Loucy (cell line): ENCODE results near the gene MRPL20.

Source experiments
- H2AFZ ChIP-seq: fragments of 200-600 bp; sonication (generic); 2 replicates; pipeline ENCODE4 v1.6.0; 2016; ENCODE audit warnings: antibody characterized with exemption, mild to moderate bottlenecking, low read length, moderate library complexity
- H3F3A ChIP-seq: fragments of 200-600 bp; 2 replicates; pipeline ENCODE4 v1.6.0; 2016; ENCODE audit warnings: antibody characterized with exemption, low read depth, mild to moderate bottlenecking
- H3K27me3 ChIP-seq: fragments of 200-600 bp; sonication (generic); 2 replicates; pipeline ENCODE4 v1.6.1; 2014; ENCODE audit warnings: low read length, mild to moderate bottlenecking; ENCODE audit not compliant: insufficient read depth, poor library complexity, severe bottlenecking
- H3K36me3 ChIP-seq: fragments of 200-600 bp; sonication (generic); 2 replicates; pipeline ENCODE4 v1.6.1; 2016; ENCODE audit warnings: low read length; ENCODE audit not compliant: insufficient read depth
- H3K4me1 ChIP-seq: fragments of 200-600 bp; sonication (generic); 2 replicates; pipeline ENCODE4 v1.5.1; 2014; ENCODE audit warnings: low read length, mild to moderate bottlenecking; ENCODE audit not compliant: insufficient read depth, poor library complexity, severe bottlenecking
- H3K4me2 ChIP-seq: fragments of 200-600 bp; sonication (generic); 2 replicates; pipeline ENCODE4 v1.6.0; 2014; ENCODE audit warnings: antibody characterized with exemption, low read length, low read depth, mild to moderate bottlenecking; ENCODE audit not compliant: poor library complexity, severe bottlenecking
- H3K4me3 ChIP-seq: fragments of 200-600 bp; sonication (generic); 2 replicates; pipeline ENCODE4 v1.5.1; 2014; ENCODE audit warnings: low read length, mild to moderate bottlenecking, mixed read lengths; ENCODE audit not compliant: poor library complexity, severe bottlenecking
- H3K79me2 ChIP-seq: fragments of 200-600 bp; sonication (generic); 2 replicates; pipeline ENCODE4 v1.6.1; 2014; ENCODE audit warnings: low read length; ENCODE audit not compliant: insufficient read depth
- H3K9ac ChIP-seq: fragments of 200-600 bp; sonication (generic); 2 replicates; pipeline ENCODE4 v1.6.0; 2014; ENCODE audit warnings: mild to moderate bottlenecking, low read depth, low read length, moderate library complexity; ENCODE audit not compliant: poor library complexity, severe bottlenecking
- H3K9me2 ChIP-seq: fragments of 200-600 bp; sonication (generic); replicated peaks from 2 replicates; pipeline ENCODE4 v1.6.1; 2016; ENCODE audit warnings: low read depth, low read length, mixed read lengths
- H3K9me3 ChIP-seq: fragments of 200-600 bp; sonication (generic); 2 replicates; pipeline ENCODE4 v1.6.1; 2014; ENCODE audit warnings: mild to moderate bottlenecking, antibody characterized with exemption, low read length, low read depth; ENCODE audit not compliant: insufficient read depth
- H4K20me1 ChIP-seq: fragments of 200-600 bp; sonication (generic); 2 replicates; pipeline ENCODE4 v1.6.0; 2014; ENCODE audit warnings: antibody characterized with exemption, low read length, mild to moderate bottlenecking; ENCODE audit not compliant: insufficient read depth, poor library complexity, severe bottlenecking
- CTCF ChIP-seq: fragments of 200-600 bp; sonication (generic); conservative IDR thresholded peaks from 2 replicates; pipeline ENCODE4 v1.5.1; 2014; ENCODE audit warnings: mild to moderate bottlenecking, antibody characterized with exemption, low read length
- EZH2phosphoT487 ChIP-seq: fragments of 200-600 bp; IDR thresholded peaks from 2 replicates; pipeline ENCODE4 v1.6.1; 2018; ENCODE audit warnings: antibody characterized with exemption, mild to moderate bottlenecking, moderate library complexity, borderline replicate concordance

Gene MRPL20

GRCh38 chr1:1393428-1393827, 13.7 kb downstream of the MRPL20 start:
- H3F3A ChIP-seq = peaks cover 4% of the 10 kb centered on the region; the same call in 1 of the 2 replicates
- H2AFZ ChIP-seq = no peak overlapping the region
- H4K20me1 ChIP-seq = peaks cover 21% of the 10 kb centered on the region
- no peak overlapping the region for H3K9ac ChIP-seq
- H3K4me3 ChIP-seq = no peak overlapping the region
- H3K4me2 ChIP-seq = no peak overlapping the region
- peaks cover 77% of the 10 kb centered on the region; the same call in 1 of the 2 replicates for H3K36me3 ChIP-seq
- no peaks in the 10 kb centered on the region for H3K9me3 ChIP-seq
- H3K9me2 ChIP-seq = no peaks in the 10 kb centered on the region
- H3K4me1 ChIP-seq = peaks cover 16% of the 10 kb centered on the region
- no peaks in the 10 kb centered on the region for H3K27me3 ChIP-seq
- H3K79me2 ChIP-seq = peaks cover 57% of the 10 kb centered on the region
- no peak for TF ChIP-seq EZH2phosphoT487

- TF ChIP-seq EZH2phosphoT487 (no peak), CTCF (no peak)
- Histone ChIP-seq H3K27me3 (no peaks in the 10 kb centered on the region), H3K4me2 (no peak overlapping the region), H3K4me3 (no peak overlapping the region), H3K9me3 (no peaks in the 10 kb centered on the region), H3K79me2 (peaks cover 52% of the 10 kb centered on the region), H3K36me3 (peaks cover 82% of the 10 kb centered on the region; the same call in 1 of the 2 replicates), H2AFZ (no peak overlapping the region), H3F3A (peaks cover 4% of the 10 kb centered on the region; the same call in 1 of the 2 replicates), H4K20me1 (peaks cover 17% of the 10 kb centered on the region), H3K4me1 (peaks cover 12% of the 10 kb centered on the region), H3K9ac (no peak overlapping the region), H3K9me2 (no peaks in the 10 kb centered on the region)
Observed at GRCh38 chr1:1393014-1393413, 14.1 kb downstream of the MRPL20 start.

GRCh38 chr1:1391225-1391624, 15.9 kb downstream of the MRPL20 start:
- H3K27me3 ChIP-seq = no peaks in the 10 kb centered on the region
- no peaks in the 10 kb centered on the region for H3K9me3 ChIP-seq
- peaks cover 4% of the 10 kb centered on the region; the same call in 1 of the 2 replicates for H3F3A ChIP-seq
- H3K9ac ChIP-seq = no peak overlapping the region
- no peak overlapping the region for H3K4me2 ChIP-seq
- H3K4me3 ChIP-seq = no peak overlapping the region
- H2AFZ ChIP-seq = no peak overlapping the region
- no peak for TF ChIP-seq EZH2phosphoT487
- TF ChIP-seq CTCF = no peak
- no peaks in the 10 kb centered on the region for H3K4me1 ChIP-seq
- H4K20me1 ChIP-seq = peaks cover 8% of the 10 kb centered on the region
- H3K36me3 ChIP-seq = peaks cover 91% of the 10 kb centered on the region
- H3K79me2 ChIP-seq = peaks cover 35% of the 10 kb centered on the region
- H3K9me2 ChIP-seq = no peaks in the 10 kb centered on the region

GRCh38 chr1:1390675-1391074, 16.4 kb downstream of the MRPL20 start:
- Histone ChIP-seq H3F3A (peaks cover 4% of the 10 kb centered on the region; the same call in 1 of the 2 replicates), H3K4me3 (no peak overlapping the region), H3K79me2 (peaks cover 30% of the 10 kb centered on the region), H3K9ac (no peak overlapping the region), H3K9me3 (no peaks in the 10 kb centered on the region), H4K20me1 (peaks cover 7% of the 10 kb centered on the region), H3K27me3 (no peaks in the 10 kb centered on the region), H3K9me2 (no peaks in the 10 kb centered on the region), H2AFZ (no peak overlapping the region), H3K4me2 (no peak overlapping the region), H3K4me1 (no peaks in the 10 kb centered on the region), H3K36me3 (peaks cover 95% of the 10 kb centered on the region)
- TF ChIP-seq CTCF (no peak), EZH2phosphoT487 (no peak)
